Heart right ventricle (tissue), 16 donors: ENCODE results near the gene PIP5K1C. TPM values are rescaled to one million over a fixed set of nuclear protein-coding genes. Genes with fewer than 3 reads are reported as not detected.

ENCODE experiments used
- ATAC-seq, 8 donors: fragments of 200-7000 bp; cut with Tn5 transposase; one replicate each; pipeline ENCODE4 v1.9.1; 2020; ENCODE audit warnings: mild to moderate bottlenecking in 8 of 8, moderate library complexity in 8 of 8, moderate number of reproducible peaks in 1 of 8
- DNase-seq, 2 donors: peaks; one replicate each; pipeline ENCODE4 v3.0.0-alpha.2; 2020
- H3K27ac ChIP-seq, 10 donors: fragments of 200-600 bp; sonication (generic) in 2 of 10; one replicate each; pipeline versions ENCODE4 v1.5.0 to v1.8.0; 2020 to 2022; ENCODE audit warnings: mild to moderate bottlenecking in 3 of 10
- H3K27me3 ChIP-seq, 7 donors: fragments of 200-600 bp; one replicate each; pipeline ENCODE4 v1.8.0; 2021 to 2022; ENCODE audit warnings: mild to moderate bottlenecking in 2 of 7
- H3K36me3 ChIP-seq, 9 donors: fragments of 200-600 bp; sonication (generic) in 1 of 9; one replicate each; pipeline versions ENCODE4 v1.5.0 to v1.8.0; 2020 to 2022; ENCODE audit warnings: mild to moderate bottlenecking in 2 of 9
- H3K4me1 ChIP-seq, 9 donors: fragments of 200-600 bp; sonication (generic) in 1 of 9; one replicate each; pipeline versions ENCODE4 v1.5.0 to v1.8.0; 2020 to 2022; ENCODE audit warnings: mild to moderate bottlenecking in 4 of 9
- H3K4me3 ChIP-seq, 10 donors: fragments of 200-600 bp; sonication (generic) in 2 of 10; one replicate each; pipeline versions ENCODE4 v1.5.0 to v1.8.0; 2020 to 2022; ENCODE audit warnings: mild to moderate bottlenecking in 7 of 10, moderate library complexity in 2 of 10
- H3K9me3 ChIP-seq, 11 donors: fragments of 200-600 bp in 10 of 11; sonication (generic) in 2 of 11; one replicate each; pipeline versions ENCODE4 v1.5.0 to v1.8.0; 2013 to 2022; ENCODE audit warnings: mild to moderate bottlenecking in 2 of 11, control low read depth in 1 of 11, moderate library complexity in 1 of 11
- CTCF ChIP-seq, 9 donors: fragments of 200-600 bp; sonication (generic) in 2 of 9; IDR thresholded peaks; one replicate each; pipeline versions ENCODE4 v1.5.0 to v1.8.0; 2021 to 2022; ENCODE audit warnings: antibody characterized with exemption in 9 of 9, mild to moderate bottlenecking in 5 of 9, moderate library complexity in 1 of 9
- WGBS, 2 donors: extraction: QIAGEN DNeasy Blood & Tissue Kit; methylation state at CpG; one replicate each; pipeline ENCODE4 v1.1.7; 2013; ENCODE audit warnings: inconsistent platforms in 1 of 2; 5-methylcytosine and 5-hydroxymethylcytosine counted together
- intact Hi-C, 10 donors: fragments of 100-400 bp; cut with DNase I; formaldehyde crosslinking; loops; one replicate each; pipeline versions ENCODE4 v1.11.1 to v1.14.2; 2022
- polyA plus RNA-seq, 2 donors: library from polyadenylated mRNA; stranded (reverse); fragments of 200-250 nt; gene quantifications; one replicate each; pipeline ENCODE4 v1.2.3, GENCODE V29; 2013
- total RNA-seq, 10 donors: library from RNA; stranded (reverse); fragmentation: NEBNext Ultra II Directional in 3 of 10; extraction: Animal tissue kit (Norgen Biotek cat#: 25700) in 3 of 10; gene quantifications; one replicate each; pipeline versions ENCODE4 v1.2.1 to v1.2.4, GENCODE V29; 2021 to 2023
- donor health status: Arrhythmogenic right ventricular cardiomyopathy.
- donor health status: ischemic (EF 13 %, LVEDD 7.1; RV severe dilation, severe dysfunction).
- donor health status: healthy with polysubstance abuse.
- donor health status: DM: no; HTN: yes; CAD: no.
- donor health status: DM: no; HTN: no; CAD: no.
- donor health status: ischemic (EF 25% LVEDD 6.9; RV normal size, moderate dysfunction).
- donor health status: ischemic (EF 25% LVEDD 5.7; RV mildly dilated, moderate dysfunction).
- donor health status: healthy.
- donor health status: DM: yes; HTN: yes; CAD: no.
- donor health status: Ischemic cardiomyopathy.
- donor health status: ischemic (EF 35%, LVEDD 5.7; RV mildly dilated, moderate dysfunction).
- donor health status: nonischemic (EF 11% LVEDD 7.7; RV severe dilation, severe dysfunction).
- donor health status: DM: yes; HTN: yes; CAD: no.
- donor health status: PGD.
- donor health status: ischemic (EF 29% LVEDD 5.4; RV normal size, mild dysfunction).
- donor health status: nonischemic (EF 23%, LVEDD 6.1; RV moderate dilation, normal function).

The PIP5K1C gene
- total and polyA plus RNA-seq, 12 donors = 18.3 to 46.6 (median 34.9) TPM

GRCh38 chr19:3643674-3644313 lies 56.5 kb downstream of the PIP5K1C start:
- Histone ChIP-seq H3K4me3 (no peak overlapping the region), H3K27me3 (no peaks in the 10 kb centered on the region), H3K4me1 (peaks cover 0 to 12% (median 2%) of the 10 kb centered on the region in 9 donors), H3K36me3 (peaks cover 0 to 95% (median 25%) of the 10 kb centered on the region in 9 donors), H3K27ac (no peak overlapping the region), H3K9me3 (no peaks in the 10 kb centered on the region)
- no peak for ATAC-seq
- intact Hi-C loops = no loop called here
- 85 to 94% methylated on average over 28 of the region's 28 CpGs for whole genome bisulfite sequencing, 2 donors
- TF ChIP-seq CTCF (IDR thresholded peaks at IDR 0.05) = no peak
- no peak for DNase-seq

DNA sequence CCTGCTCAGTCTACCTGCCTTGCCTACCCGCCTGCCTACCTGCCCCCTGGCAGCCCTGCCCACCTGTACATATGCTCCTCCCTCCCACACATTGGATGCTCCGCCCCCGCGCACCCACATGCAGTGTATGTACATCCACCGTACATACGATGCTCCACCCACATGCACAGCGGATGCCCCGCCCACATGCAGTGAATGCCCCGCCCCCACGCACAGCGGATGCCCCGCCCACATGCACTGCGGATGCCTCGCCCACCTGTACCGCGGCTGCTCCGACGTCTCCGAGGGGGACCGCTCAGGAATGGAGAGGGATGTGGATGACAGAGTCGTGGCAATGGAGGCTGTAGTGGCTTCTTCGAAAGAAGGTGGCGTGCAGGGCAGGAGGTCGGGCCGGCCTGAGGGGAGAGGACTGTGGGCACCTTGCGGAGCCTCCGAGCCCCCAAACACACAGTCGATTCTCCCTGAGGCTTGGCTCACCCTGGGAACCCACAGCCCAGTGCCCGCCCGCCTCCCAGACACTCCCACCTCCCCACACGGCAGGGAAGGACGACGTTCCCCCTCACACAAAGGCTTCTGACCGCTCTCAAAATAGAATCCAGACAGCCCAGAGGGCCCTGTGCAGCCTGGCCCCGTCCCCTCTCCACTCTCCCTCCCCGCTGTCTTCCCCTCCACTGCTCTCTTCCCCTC lies 57.1 kb downstream of the PIP5K1C start:
- ATAC-seq (peak in 1 of 8 donors; percentile 7), DNase-seq (no peak)
- no peak overlapping the region for H3K4me3 ChIP-seq
- no peak overlapping the region for H3K27ac ChIP-seq
- no peak for TF ChIP-seq CTCF (IDR thresholded peaks at IDR 0.05)
- 87 to 88% methylated on average over 34 to 36 of the region's 36 CpGs for WGBS, 2 donors
- H3K27me3 ChIP-seq = no peaks in the 10 kb centered on the region
- peaks cover 0 to 12% (median 2%) of the 10 kb centered on the region in 9 donors for H3K4me1 ChIP-seq
- H3K36me3 ChIP-seq = peaks cover 0 to 95% (median 29%) of the 10 kb centered on the region in 9 donors
- intact Hi-C loops = no loop called here
- H3K9me3 ChIP-seq = no peaks in the 10 kb centered on the region

- 93 to 95% methylated on average over 17 of the region's 17 CpGs for WGBS, 2 donors
- H3K4me3 ChIP-seq = no peak overlapping the region
- DNase-seq (no peak), ATAC-seq (no peak)
- peaks cover 0 to 95% (median 33%) of the 10 kb centered on the region in 9 donors for H3K36me3 ChIP-seq
- H3K9me3 ChIP-seq = no peaks in the 10 kb centered on the region
- H3K27ac ChIP-seq = no peak overlapping the region
- peaks cover 0 to 12% (median 2%) of the 10 kb centered on the region in 9 donors for H3K4me1 ChIP-seq
- no peak for TF ChIP-seq CTCF (IDR thresholded peaks at IDR 0.05)
- H3K27me3 ChIP-seq = no peaks in the 10 kb centered on the region
- intact Hi-C loops = no loop called here
These were observed 58.0 kb downstream of the PIP5K1C start for GRCh38 chr19:3642296-3642695.

DNA sequence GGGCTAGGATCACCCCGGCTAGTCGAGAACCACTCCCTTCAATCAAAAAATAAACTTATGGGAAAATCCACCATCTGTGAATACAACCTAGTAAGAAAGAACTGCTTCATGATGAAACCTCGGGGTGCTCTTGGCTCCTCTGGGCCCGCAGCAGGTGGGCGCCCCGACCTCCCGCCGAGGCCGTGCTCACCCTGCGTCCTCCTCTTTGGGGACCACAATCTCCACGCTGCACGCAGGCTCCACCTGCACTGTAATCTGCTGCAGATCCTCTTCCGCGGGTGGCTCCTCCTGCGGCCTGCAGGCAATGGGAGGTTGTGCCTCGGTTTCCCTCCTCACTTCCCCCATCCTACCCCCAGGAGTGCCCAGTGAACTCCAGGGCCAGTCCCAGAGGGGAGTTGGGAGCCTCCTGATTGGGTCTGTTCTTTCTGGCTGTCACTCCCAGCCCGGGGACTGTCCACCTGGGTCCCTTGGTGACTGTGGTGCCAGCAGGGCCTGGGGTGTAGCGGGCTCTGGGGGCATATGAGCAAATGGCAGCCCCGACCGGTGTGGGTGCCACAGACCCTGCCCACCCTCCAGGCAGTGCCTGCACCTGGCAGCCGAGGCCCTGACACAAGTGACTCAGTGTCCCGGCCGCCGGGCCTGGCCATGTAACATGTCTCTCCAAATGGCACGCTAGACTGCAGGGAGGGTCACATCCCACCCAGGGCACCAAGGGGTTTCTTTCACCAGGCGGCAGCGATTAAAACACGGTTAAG lies 58.6 kb downstream of the PIP5K1C start:
- Histone ChIP-seq H3K27ac (no peak overlapping the region), H3K36me3 (peaks cover 0 to 98% (median 39%) of the 10 kb centered on the region in 9 donors), H3K4me3 (no peak overlapping the region), H3K4me1 (peaks cover 0 to 12% (median 2%) of the 10 kb centered on the region in 9 donors), H3K9me3 (no peaks in the 10 kb centered on the region), H3K27me3 (no peaks in the 10 kb centered on the region)
- intact Hi-C loops = no loop called here
- 95 to 96% methylated on average over 28 of the region's 28 CpGs for WGBS, 2 donors
- ATAC-seq (no peak), DNase-seq (no peak)
- no peak for TF ChIP-seq CTCF (IDR thresholded peaks at IDR 0.05)
